Esophagus mucosa (tissue), 1 donor: ENCODE results near the gene DAB1. TPM values are rescaled to one million over a fixed set of nuclear protein-coding genes. Genes with fewer than 3 reads are reported as not detected.
A peak's percentile ranks its signal among the peaks of the same experiment; 100 is the strongest.

Experiments
- ATAC-seq: fragments of 200-7000 bp; cut with Tn5 transposase; one replicate; pipeline ENCODE4 v1.9.1; 2020
- total RNA-seq: library from RNA; stranded (reverse); gene quantifications from one replicate; pipeline ENCODE4 v1.2.4, GENCODE V29; 2023
- donor health status: DM: yes; HTN: yes; CAD: no.

Gene DAB1
- total RNA-seq, 1 donor from 2014 or later: 0.04 TPM

GRCh38 chr1:57311411-57311810, 112.4 kb downstream of the DAB1 start:
- ATAC-seq: no peak

GRCh38 chr1:57311006-57311405, 112.9 kb downstream of the DAB1 start:
- ATAC-seq: no peak

DNA sequence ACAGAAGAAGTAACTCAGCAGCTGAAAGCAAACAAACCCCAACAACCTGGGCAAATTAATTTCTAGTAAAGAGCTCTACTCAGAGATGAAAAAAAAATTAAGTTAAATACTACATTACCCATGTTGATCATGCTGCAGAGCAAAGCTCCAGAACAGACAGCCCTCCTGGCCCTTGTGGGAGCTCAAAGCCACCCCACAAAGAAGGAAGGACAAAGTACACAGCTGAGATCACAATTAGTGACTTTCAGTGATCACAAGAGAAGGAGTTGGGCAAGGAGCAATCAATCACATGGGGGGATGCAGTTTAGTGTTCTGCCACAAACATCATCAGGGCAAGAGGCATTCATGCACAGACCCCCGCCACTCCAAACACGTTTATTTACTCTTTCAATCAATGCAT, 114.2 kb downstream of the DAB1 start:
- no peak for ATAC-seq

GRCh38 chr1:57307392-57308170, 116.3 kb downstream of the DAB1 start:
- peak; percentile 62 for ATAC-seq

GRCh38 chr1:57304591-57304990, 119.3 kb downstream of the DAB1 start:
- ATAC-seq: no peak

GRCh38 chr1:57302812-57303596, 120.9 kb downstream of the DAB1 start:
- ATAC-seq: no peak

GRCh38 chr1:57300186-57300585, 123.7 kb downstream of the DAB1 start:
- ATAC-seq: no peak

- no peak for ATAC-seq
Measured at GRCh38 chr1:57296726-57297250, 127.1 kb downstream of the DAB1 start.

DNA sequence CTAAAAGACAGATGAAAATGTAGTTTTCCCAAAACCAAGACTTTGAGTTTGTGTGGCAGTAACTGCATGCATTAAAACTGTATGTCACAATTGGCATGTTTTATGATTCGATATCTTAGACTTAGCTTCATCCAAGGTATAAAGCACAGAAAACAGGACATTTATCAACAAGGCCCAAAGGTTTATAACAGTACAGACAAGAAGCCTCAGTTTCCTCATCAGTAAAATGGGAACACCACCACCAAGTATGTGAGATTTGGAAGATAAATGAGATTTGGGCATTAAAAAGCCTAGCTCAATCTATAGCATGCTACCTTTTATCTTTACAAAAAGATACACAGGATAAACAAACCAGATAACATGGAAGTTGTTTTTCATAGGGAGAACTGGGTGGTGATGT, 128.5 kb downstream of the DAB1 start:
- ATAC-seq: no peak

DNA sequence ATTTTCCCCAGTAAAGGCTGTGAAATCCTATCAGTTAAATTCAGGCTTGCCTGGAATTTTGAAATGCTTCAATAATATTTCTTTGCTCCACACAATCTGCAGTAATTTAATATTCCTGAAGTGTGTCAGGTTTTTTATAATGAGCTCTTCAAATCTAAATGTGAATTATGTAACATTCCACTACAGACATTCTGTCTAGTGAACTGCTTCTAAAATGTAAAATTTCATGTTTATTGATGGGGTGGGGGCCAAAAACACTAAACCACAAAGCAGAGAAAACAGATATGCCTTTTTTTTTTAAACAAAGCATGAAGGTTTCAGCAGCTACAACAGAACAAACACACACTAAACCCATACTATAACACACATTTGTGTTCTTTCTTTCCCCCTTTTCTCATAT, 129.7 kb downstream of the DAB1 start:
- no peak for ATAC-seq

DNA sequence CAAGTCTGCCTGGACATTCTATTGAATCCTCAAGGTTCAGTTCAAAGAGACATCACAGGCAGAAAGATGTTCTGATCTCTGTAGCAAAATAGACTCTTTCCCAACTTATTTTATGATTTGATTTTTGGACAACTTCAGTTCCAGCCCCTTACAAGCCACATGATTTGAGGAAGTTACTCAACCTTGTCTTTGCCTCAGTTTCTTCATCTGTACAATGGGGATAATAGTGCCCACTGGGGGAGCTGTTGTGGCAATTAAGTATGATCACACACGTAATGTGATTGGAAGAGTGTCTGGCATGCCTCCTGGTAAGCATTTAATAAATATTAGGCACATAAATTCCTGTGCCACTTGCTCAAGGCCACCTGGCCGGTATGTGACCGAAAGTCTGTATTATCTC, 130.6 kb downstream of the DAB1 start:
- no peak for ATAC-seq

GRCh38 chr1:57289781-57290180, 134.1 kb downstream of the DAB1 start:
- no peak for ATAC-seq

DNA sequence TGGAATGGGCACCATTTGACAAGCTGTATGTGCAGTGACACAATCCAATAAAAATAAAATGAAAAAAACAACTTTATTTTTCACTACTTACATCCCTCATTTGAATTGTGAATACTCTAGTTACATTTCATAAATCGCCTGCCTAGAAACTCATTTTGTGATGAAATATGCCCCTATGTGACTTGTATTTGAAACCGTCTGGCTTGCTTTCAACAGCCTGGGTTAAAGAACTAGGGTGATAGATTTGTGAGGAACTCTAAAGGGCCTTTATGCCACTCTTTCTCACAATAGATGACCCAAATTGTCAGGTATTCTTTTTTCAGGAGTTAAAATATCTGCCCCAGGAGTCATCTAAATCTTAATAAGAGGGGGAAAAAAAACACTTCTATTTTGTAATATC, 137.9 kb downstream of the DAB1 start:
- ATAC-seq: no peak

- ATAC-seq: no peak
Measured at GRCh38 chr1:57282411-57282810, 141.4 kb downstream of the DAB1 start.

DNA sequence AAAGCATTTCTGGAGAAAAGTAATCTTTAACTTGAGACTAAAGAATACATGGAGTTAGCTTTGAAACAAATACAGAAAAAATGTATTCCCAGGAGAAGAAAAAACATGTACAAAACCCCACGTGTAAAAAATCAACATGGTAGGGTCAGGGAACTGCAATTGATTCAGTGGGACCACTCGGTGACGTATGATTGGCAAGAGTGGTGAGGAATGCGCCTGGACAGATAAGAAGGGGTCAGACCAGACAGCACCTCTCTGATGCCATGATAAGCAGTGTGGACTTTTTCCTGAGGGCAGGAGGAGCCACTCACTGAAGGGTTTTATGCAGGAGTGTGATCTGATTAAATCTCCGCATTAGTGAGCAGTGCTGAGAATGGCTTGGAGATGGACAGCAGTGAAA, 142.5 kb downstream of the DAB1 start:
- ATAC-seq: no peak

DNA sequence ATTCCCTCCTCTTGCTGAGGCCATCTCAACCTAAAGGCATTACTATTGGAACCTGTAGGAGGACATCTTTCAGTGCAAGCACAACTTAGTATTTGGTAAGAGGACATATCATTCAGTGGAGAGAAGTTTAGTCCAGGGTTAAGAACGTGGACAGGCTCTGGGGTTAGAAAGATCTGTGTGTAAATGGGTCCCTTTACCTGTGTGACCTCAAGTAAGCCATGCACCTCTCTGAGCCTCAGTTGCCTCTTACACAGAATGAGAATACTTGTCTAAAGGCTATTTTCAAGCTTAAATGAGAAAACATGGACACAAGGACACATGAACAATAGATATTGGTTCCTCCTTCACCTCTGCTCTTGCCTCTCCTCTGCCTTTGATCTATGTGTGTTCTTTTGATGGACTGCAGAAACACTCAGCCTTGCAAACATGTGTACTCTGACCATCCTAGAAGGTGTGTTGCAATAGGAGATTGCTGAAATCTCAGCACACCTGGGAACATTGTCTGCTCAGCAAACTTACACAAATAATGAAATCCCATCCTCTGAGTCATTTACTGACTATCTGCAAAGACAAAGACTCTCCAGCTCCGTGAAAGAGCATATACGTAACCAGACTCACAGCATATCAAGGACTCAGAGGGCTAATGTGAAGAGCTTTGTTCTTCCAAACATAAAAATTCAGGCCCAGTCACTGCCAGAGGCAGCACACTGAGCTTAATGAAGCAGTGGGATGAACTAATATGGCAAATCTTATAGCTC, 143.8 kb downstream of the DAB1 start:
- ATAC-seq: peak; percentile 99

- no peak for ATAC-seq
Measured at GRCh38 chr1:57278558-57278957, 145.3 kb downstream of the DAB1 start.

GRCh38 chr1:57277681-57278080, 146.2 kb downstream of the DAB1 start:
- peak; percentile 22 for ATAC-seq

- ATAC-seq: no peak
Measured at GRCh38 chr1:57276918-57277317, 146.9 kb downstream of the DAB1 start.

- no peak for ATAC-seq
Measured at GRCh38 chr1:57272601-57273000, 151.3 kb downstream of the DAB1 start.

DNA sequence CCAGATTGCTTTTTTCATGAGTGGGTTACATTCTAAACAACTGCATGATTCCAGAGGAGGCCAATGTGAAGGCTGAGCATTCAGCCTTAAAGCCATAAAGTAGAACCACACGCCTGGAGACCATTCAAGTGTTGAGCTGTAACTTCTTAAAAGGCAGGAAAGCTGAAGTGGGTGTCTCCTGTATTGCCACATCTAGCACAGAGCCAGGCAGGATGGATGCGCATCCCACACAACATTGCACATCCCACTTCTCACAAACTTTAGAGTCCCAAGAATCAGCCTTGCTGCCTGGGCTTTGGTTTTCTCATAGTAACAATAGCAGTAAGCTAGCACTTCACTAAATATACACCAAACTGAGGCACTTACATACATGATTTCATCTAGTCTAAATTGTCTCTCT, 151.7 kb downstream of the DAB1 start:
- no peak for ATAC-seq

GRCh38 chr1:57270927-57271698, 152.7 kb downstream of the DAB1 start:
- ATAC-seq: peak; percentile 16
